ENCODE data around the gene ABCB8. TPM values are rescaled to one million over a fixed set of nuclear protein-coding genes. Genes with fewer than 3 reads are reported as not detected.

The ABCB8 gene
- total and polyA plus RNA-seq, 9 of the 15 experiments (the other 6 are each of a cell fraction or from before 2014, with no cell fraction given): 7.6 to 106 (median 36.3) TPM

- TF ChIP-seq FOXK1 (CRISPR knock-in tag; IDR thresholded peaks at IDR 0.05; ENCODE audit: borderline replicate concordance) (0 out of 2 replicates have a peak, but pooled peaks have one; percentile 17), ZBTB43 (CRISPR knock-in tag; IDR thresholded peaks at IDR 0.05) (no peak), KDM2B (CRISPR knock-in tag; IDR thresholded peaks at IDR 0.05) (peak; percentile 59; the same call in 1 of the 2 replicates), ZNF668 (CRISPR knock-in tag; IDR thresholded peaks at IDR 0.05) (peak; percentile 63; the same call in 1 of the 2 replicates), YY1 (IDR thresholded peaks at IDR 0.05; ENCODE audit: borderline replicate concordance in 1 of 3, control insufficient read depth in 1 of 3, extremely low read depth in 1 of 3, insufficient read depth in 3 of 3, insufficient read length in 1 of 3, insufficient replicate concordance in 2 of 3, low read depth in 1 of 3, low read length in 2 of 3) (peak in 2 of 3 experiments; percentile 59 to 68), ZNF217 (CRISPR knock-in tag; IDR thresholded peaks at IDR 0.05) (no peak), LARP7 (IDR thresholded peaks at IDR 0.05) (peak; percentile 16; the same call in 1 of the 2 replicates), HNRNPL (IDR thresholded peaks at IDR 0.05; ENCODE audit: low read depth, low read length) (peak; percentile 94), PTRF (tag; IDR thresholded peaks at IDR 0.05) (no peak), DMBX1 (CRISPR knock-in tag; IDR thresholded peaks at IDR 0.05; ENCODE audit: borderline replicate concordance) (peak; percentile 14; the same call in 1 of the 2 replicates)
- TF ChIP-seq, protein P1, sequence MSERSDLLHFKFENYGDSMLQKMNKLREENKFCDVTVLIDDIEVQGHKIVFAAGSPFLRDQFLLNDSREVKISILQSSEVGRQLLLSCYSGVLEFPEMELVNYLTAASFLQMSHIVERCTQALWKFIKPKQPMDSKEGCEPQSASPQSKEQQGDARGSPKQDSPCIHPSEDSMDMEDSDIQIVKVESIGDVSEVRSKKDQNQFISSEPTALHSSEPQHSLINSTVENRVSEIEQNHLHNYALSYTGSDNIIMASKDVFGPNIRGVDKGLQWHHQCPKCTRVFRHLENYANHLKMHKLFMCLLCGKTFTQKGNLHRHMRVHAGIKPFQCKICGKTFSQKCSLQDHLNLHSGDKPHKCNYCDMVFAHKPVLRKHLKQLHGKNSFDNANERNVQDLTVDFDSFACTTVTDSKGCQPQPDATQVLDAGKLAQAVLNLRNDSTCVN (CRISPR knock-in tag; IDR thresholded peaks at IDR 0.05): 0 out of 2 replicates have a peak, but pooled peaks have one; percentile 58
- TF ChIP-seq, protein P2, sequence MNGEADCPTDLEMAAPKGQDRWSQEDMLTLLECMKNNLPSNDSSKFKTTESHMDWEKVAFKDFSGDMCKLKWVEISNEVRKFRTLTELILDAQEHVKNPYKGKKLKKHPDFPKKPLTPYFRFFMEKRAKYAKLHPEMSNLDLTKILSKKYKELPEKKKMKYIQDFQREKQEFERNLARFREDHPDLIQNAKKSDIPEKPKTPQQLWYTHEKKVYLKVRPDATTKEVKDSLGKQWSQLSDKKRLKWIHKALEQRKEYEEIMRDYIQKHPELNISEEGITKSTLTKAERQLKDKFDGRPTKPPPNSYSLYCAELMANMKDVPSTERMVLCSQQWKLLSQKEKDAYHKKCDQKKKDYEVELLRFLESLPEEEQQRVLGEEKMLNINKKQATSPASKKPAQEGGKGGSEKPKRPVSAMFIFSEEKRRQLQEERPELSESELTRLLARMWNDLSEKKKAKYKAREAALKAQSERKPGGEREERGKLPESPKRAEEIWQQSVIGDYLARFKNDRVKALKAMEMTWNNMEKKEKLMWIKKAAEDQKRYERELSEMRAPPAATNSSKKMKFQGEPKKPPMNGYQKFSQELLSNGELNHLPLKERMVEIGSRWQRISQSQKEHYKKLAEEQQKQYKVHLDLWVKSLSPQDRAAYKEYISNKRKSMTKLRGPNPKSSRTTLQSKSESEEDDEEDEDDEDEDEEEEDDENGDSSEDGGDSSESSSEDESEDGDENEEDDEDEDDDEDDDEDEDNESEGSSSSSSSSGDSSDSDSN (IDR thresholded peaks at IDR 0.05; ENCODE audit: borderline replicate concordance in 1 of 2, low read depth in 2 of 2, low read length in 2 of 2): peak in 1 of 2 experiments; percentile 89; a peak in 2 of 4 replicates
- TF ChIP-seq, protein P3, sequence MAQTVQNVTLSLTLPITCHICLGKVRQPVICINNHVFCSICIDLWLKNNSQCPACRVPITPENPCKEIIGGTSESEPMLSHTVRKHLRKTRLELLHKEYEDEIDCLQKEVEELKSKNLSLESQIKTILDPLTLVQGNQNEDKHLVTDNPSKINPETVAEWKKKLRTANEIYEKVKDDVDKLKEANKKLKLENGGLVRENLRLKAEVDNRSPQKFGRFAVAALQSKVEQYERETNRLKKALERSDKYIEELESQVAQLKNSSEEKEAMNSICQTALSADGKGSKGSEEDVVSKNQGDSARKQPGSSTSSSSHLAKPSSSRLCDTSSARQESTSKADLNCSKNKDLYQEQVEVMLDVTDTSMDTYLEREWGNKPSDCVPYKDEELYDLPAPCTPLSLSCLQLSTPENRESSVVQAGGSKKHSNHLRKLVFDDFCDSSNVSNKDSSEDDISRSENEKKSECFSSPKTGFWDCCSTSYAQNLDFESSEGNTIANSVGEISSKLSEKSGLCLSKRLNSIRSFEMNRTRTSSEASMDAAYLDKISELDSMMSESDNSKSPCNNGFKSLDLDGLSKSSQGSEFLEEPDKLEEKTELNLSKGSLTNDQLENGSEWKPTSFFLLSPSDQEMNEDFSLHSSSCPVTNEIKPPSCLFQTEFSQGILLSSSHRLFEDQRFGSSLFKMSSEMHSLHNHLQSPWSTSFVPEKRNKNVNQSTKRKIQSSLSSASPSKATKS (CRISPR knock-in tag; IDR thresholded peaks at IDR 0.05): 0 out of 2 replicates have a peak, but pooled peaks have one; percentile 53
- TF ChIP-seq, protein P4, sequence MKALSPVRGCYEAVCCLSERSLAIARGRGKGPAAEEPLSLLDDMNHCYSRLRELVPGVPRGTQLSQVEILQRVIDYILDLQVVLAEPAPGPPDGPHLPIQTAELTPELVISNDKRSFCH (CRISPR knock-in tag; IDR thresholded peaks at IDR 0.05): no peak
- TF ChIP-seq, protein P4 (tag; IDR thresholded peaks at IDR 0.05): peak; percentile 35; the same call in 1 of the 2 replicates
Observed at GRCh38 chr7:151085691-151086620, 57.7 kb downstream of the ABCB8 start, which contains the start of gene AGAP3 (continued).

Data from K562 (cell line).